HL-60/S4 (cell line): ENCODE measurements around the gene RDX.

Experiments
- in situ Hi-C: fragments of 300-500 bp; cut with MboI; formaldehyde crosslinking; loops from 2 replicates; pipeline ENCODE4 v1.14.3; 2022; ENCODE audit warnings: low sequenced_read_pairs

Gene RDX

GRCh38 chr11:110279881-110280280, 16.5 kb downstream of the RDX start:
- in situ Hi-C loops = no loop called here

GRCh38 chr11:110272919-110273318, 23.5 kb downstream of the RDX start:
- in situ Hi-C loops = no loop called here

- in situ Hi-C loops = no loop called here
Observed at GRCh38 chr11:110269996-110270395, 26.4 kb downstream of the RDX start.

- in situ Hi-C loops = no loop called here
Observed at GRCh38 chr11:110268441-110268840, 28.0 kb downstream of the RDX start.

- in situ Hi-C loops = no loop called here
Observed at GRCh38 chr11:110262072-110262403, 34.4 kb downstream of the RDX start.

DNA sequence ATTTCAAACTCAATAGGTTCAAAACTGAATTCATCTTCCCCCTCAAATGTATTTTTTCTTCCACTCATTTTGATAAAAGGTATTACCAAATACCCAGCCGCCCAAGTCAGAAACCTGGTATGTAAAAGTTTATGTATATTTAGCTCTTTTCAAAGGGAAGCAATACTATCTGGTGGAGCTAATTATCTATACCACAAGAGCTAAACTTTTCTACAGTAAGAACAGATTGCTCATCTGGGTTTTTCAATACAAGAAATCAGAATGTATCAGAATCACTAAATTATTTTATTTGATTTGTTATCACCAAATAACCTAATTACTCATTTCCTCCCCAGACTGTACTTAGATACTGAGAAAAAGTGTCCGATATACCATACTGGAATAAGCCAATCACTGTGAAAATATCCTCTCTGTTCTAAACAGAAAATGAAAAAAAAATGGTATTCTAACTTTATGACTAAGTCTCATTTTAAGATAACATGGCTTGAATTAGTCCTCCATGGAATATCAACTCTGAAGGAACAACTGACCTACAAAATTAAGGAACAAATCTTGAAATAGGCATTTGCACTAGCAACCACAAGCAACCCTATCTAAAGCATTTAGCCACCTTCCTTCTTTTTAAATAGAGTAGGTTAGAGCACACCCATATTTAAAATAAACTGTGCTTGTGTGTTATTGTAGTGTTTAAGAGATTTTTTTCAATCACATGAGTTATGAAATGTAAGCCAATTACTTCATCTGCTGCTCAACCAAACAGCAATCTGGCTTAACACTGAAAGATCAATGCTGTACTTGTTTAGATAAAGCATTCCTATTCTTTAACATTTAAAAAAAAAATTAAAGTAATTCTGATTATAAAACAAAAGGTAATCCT, 35.0 kb downstream of the RDX start:
- in situ Hi-C loops = no loop called here

DNA sequence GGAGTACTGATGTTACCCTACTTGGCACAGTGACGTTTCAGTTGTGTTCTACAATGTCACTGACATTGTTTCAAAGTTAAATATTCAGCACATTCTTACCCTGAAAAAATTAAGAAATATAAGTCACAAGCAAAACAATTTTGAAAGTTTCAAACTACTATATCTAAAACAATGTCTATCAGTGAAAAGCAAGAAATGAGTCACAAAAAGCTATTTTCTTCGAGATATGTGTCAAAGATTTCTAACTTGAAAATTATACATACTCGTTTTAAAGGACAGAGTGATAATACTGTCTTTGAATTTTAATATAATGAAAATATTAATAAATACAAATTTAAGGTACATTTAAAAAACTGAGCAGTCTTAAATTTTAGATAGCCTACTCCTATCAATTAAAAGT, 42.9 kb downstream of the RDX start:
- in situ Hi-C loops = no loop called here

DNA sequence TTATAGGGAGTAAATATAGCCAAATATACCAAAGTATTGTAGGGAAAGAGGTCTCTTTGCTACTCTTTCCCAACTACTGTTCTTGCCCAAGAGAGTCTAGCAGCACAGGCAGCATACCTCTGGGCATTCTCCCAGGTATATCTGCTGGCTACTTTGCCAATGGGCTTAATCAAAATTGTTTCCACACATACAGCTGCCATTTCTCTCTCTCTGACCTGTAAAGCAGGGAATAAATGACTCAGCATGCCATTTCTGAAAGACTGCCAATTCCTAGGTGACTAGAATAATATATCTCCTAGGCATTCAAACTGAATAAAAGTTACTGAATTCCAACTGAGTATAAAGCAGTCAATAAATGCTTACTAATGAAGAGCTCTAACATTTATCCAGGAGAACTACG, 44.6 kb downstream of the RDX start:
- in situ Hi-C loops = no loop called here

- in situ Hi-C loops = no loop called here
Observed at GRCh38 chr11:110250168-110250567, 46.2 kb downstream of the RDX start.

GRCh38 chr11:110249766-110250165, 46.6 kb downstream of the RDX start:
- in situ Hi-C loops = no loop called here

DNA sequence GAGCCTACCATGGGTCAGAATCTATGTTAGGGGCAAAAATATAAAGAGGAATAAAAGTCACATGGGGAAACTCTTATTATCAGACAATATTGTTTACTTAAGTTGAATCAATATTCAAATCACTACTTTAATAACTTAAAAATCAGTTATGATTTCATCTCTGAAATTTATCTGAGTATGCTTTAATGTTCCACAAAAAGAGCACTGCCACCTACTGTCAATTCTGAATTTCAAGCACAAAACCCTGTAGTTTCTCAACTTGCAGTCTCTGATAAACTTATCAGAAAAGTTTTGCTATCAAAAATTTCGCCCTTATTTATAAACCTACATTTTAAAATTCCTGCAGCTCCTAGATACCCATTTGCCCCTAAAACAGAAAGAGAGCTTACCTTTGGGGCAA, 47.3 kb downstream of the RDX start:
- in situ Hi-C loops = no loop called here

- in situ Hi-C loops = no loop called here
Observed at GRCh38 chr11:110243791-110244190, 52.6 kb downstream of the RDX start.

GRCh38 chr11:110242746-110243145, 53.7 kb downstream of the RDX start:
- in situ Hi-C loops = no loop called here

- in situ Hi-C loops = no loop called here
Observed at GRCh38 chr11:110242188-110242587, 54.2 kb downstream of the RDX start.

- in situ Hi-C loops = no loop called here
Observed at GRCh38 chr11:110235966-110236365, 60.4 kb downstream of the RDX start.

DNA sequence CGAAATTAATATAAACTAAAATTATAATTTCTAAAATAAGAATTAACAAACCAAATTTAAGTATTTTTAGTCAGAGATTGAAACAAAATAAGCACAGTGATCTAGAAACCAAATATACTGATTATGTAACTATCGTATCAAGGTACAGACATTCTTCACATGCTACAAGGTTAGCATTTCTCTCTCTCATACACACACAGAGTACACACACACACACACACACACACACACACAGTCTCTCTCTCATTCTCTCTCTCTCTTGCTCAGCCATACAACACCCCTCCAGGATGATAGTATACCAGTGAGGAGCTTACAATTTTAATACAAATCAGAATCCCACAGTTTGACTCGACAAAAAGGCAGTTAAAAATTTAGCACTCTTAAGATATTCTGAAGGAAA, 66.0 kb downstream of the RDX start:
- in situ Hi-C loops = no loop called here

DNA sequence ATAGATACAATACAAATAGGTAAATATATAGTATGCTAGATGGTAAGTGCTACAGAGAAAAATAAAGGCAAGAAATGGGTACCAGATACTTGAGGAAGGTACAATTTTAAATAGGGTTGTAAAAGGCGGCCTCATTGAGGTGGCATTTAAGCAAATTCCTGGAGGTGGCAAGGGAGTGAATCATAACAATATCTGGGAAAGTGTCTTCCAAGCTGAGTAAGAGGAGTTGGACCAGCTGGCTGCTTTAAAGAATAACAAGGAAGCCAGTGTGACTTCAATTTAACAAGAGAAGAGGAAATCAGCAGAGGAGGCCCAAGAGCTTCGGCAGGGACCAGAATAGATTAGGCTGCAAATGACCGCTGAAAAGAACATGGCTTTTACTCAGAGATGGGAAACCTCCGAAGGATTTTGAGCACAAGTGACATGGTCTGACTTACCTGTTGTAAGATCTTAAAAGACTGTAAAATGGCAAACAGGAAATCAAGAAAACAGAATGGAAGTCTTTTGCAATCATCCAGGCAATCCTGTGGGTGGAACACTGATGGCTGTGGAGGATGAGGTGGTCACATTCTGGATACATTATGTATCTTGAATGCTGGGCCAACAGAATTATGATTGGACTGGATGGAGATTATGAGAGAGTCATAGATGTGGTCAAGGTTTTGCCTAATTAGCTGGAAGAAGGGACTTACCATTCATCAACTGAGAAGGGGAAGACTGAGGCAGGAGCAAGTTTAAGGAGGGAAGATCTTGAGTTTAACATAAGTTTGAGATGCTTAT, 77.2 kb downstream of the RDX start:
- in situ Hi-C loops = loop anchor here (25.0 kb wide), 1 partner anchor 1018 kb away; the partner anchor contains the start of gene POU2AF2

- in situ Hi-C loops = loop anchor here (25.0 kb wide), 1 partner anchor 1019 kb away; the partner anchor contains the start of gene POU2AF2
Observed at GRCh38 chr11:110217936-110218335, 78.5 kb downstream of the RDX start.

DNA sequence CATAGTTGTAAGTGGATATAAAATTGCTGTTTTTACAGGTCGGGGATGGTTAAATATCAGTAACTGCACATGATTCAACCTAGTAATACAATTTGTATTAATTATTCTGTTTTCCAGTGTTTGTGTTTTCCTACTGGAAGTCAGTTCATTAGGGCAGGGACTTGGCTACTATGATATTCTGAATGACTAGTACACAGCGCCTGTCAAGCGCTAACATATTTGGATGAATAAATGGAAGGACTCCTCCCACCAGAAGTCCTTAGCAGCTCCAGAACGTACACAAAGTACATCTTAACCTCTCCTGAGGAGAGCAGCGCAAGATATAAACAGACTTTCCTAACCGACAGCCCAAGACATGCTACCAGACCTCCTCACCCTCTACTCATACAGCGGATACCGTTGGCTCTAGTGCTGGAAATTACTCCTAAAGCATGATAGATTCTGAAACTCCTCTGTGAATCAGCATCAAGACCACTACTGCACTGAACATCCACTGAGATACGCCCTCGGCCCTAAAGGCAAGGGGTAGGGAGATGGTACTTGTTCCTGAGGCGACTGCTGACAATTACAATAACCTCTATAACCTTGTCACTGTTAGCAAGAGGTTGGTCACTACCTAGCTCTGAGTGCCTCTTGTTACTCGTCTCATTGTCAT, 79.1 kb downstream of the RDX start:
- in situ Hi-C loops = loop anchor here (25.0 kb wide), 1 partner anchor 1020 kb away; the partner anchor contains the start of gene POU2AF2

- in situ Hi-C loops = loop anchor here (10.0 to 25.0 kb wide), 3 partner anchors 165 to 1028 kb away; partner anchors contain the start of gene POU2AF2
Observed at GRCh38 chr11:110209313-110209694, 87.1 kb downstream of the RDX start.

DNA sequence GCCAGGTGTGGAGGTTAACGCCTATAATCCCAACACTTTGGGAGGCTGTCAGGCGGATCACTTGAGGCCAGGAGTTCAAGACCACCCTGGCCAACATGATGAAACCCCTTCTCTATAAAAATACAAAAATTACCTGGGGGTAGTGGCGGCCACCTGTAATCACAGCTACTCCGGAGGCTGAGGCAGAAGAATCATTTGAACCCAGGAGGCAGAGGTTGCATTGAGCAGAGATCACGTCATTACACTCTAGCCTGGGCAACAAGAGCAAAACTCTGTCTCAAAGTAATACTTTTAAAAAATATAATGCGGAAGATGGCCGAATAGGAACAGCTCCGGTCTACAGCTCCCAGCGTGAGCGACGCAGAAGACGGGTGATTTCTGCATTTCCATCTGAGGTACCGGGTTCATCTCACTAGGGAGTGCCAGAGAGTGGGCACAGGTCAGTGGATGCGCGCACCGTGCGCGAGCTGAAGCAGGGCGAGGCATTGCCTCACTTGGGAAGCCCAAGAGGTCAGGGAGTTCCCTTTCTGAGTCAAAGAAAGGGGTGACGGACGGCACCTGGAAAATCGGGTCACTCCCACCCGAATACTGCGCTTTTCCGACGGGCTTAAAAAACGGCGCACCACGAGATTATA, 87.6 kb downstream of the RDX start:
- in situ Hi-C loops = loop anchor here (10.0 to 25.0 kb wide), 3 partner anchors 166 to 1029 kb away; partner anchors contain the start of gene POU2AF2
